Measurements from ENCODE around the gene KLRB1. TPM values are rescaled to one million over a fixed set of nuclear protein-coding genes. Genes with fewer than 3 reads are reported as not detected.

The KLRB1 gene
- total and polyA plus RNA-seq, 2 of the 13 experiments (the other 11 are each of a cell fraction or from before 2014, with no cell fraction given): not detected

DNA sequence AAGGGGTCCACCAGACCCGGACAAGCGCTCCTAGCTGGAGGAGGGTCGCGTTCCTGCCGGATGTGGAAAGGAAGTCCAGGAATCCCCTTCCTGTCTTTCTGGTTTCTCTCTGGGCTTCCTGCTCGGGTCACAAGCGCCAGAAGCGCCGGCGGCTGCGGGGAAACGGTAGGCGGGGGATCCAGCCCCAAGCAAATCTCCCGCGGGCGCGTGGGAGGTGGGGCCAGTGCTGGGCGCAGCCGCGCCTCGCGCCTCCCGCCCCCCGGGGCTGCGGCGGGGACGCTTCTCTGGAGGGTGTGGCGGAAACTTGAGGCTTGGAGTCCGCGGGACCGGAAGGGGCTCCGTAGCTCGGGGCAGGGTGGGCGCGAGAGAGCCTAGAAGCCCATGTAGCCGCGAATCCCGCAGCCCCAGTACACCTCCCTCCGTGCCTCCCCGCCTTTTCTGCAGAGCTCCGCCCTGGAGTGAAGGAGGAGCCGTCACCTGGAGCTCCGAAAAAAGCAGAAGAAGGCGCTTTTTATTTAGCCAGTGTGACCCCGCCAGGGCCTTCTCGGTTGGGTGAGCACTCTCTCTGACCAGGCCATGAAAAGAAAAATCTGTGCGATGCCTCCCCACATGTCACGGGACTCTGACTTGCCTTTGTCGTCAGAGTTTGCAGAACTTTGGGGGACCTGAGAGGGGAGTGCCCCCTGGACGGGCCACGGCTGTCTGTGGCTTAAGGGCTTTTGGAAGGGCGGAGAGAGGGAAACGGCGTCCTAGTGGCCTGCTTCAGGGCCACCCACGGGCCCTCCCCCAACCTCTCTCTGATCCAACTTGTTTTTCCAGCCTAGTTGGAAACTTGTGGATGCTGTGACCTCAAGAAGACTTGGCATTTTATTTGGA is 40.3 kb upstream of the KLRB1 start (continued):
- TF ChIP-seq THYN1 (CRISPR knock-in tag; IDR thresholded peaks at IDR 0.05; ENCODE audit: borderline replicate concordance, low read depth): peak; percentile 61; the same call in 1 of the 2 replicates
- no peak; the same call in 1 of the 2 replicates for TF ChIP-seq BRD4 (CRISPR knock-in tag; IDR thresholded peaks at IDR 0.05)
- TF ChIP-seq ZSCAN29 (CRISPR knock-in tag; conservative IDR thresholded peaks at IDR 0.05): no peak; the same call in 1 of the 2 replicates
- TF ChIP-seq, protein P1, sequence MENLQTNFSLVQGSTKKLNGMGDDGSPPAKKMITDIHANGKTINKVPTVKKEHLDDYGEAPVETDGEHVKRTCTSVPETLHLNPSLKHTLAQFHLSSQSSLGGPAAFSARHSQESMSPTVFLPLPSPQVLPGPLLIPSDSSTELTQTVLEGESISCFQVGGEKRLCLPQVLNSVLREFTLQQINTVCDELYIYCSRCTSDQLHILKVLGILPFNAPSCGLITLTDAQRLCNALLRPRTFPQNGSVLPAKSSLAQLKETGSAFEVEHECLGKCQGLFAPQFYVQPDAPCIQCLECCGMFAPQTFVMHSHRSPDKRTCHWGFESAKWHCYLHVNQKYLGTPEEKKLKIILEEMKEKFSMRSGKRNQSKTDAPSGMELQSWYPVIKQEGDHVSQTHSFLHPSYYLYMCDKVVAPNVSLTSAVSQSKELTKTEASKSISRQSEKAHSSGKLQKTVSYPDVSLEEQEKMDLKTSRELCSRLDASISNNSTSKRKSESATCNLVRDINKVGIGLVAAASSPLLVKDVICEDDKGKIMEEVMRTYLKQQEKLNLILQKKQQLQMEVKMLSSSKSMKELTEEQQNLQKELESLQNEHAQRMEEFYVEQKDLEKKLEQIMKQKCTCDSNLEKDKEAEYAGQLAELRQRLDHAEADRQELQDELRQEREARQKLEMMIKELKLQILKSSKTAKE (CRISPR knock-in tag; IDR thresholded peaks at IDR 0.05; ENCODE audit: borderline replicate concordance): peak; percentile 33; the same call in 1 of the 2 replicates
- no peak; the same call in 1 of the 2 replicates for TF ChIP-seq ZNF678 (CRISPR knock-in tag; IDR thresholded peaks at IDR 0.05)
- TF ChIP-seq NFRKB (IDR thresholded peaks at IDR 0.05): no peak
- TF ChIP-seq ZNF589 (CRISPR knock-in tag; conservative IDR thresholded peaks at IDR 0.05): no peak
- TF ChIP-seq ZNF891 (CRISPR knock-in tag; IDR thresholded peaks at IDR 0.05): peak; percentile 76; the same call in 1 of the 2 replicates
- 0 out of 2 replicates have a peak, but pooled peaks have one; percentile 10 for TF ChIP-seq SIX1 (CRISPR knock-in tag; IDR thresholded peaks at IDR 0.05; ENCODE audit: borderline replicate concordance)
- TF ChIP-seq RFXANK (CRISPR knock-in tag; IDR thresholded peaks at IDR 0.05): no peak
- TF ChIP-seq, protein P2, sequence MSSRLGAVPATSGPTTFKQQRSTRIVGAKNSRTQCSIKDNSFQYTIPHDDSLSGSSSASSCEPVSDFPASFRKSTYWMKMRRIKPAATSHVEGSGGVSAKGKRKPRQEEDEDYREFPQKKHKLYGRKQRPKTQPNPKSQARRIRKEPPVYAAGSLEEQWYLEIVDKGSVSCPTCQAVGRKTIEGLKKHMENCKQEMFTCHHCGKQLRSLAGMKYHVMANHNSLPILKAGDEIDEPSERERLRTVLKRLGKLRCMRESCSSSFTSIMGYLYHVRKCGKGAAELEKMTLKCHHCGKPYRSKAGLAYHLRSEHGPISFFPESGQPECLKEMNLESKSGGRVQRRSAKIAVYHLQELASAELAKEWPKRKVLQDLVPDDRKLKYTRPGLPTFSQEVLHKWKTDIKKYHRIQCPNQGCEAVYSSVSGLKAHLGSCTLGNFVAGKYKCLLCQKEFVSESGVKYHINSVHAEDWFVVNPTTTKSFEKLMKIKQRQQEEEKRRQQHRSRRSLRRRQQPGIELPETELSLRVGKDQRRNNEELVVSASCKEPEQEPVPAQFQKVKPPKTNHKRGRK (CRISPR knock-in tag; IDR thresholded peaks at IDR 0.05): no peak
- TF ChIP-seq, protein P3, sequence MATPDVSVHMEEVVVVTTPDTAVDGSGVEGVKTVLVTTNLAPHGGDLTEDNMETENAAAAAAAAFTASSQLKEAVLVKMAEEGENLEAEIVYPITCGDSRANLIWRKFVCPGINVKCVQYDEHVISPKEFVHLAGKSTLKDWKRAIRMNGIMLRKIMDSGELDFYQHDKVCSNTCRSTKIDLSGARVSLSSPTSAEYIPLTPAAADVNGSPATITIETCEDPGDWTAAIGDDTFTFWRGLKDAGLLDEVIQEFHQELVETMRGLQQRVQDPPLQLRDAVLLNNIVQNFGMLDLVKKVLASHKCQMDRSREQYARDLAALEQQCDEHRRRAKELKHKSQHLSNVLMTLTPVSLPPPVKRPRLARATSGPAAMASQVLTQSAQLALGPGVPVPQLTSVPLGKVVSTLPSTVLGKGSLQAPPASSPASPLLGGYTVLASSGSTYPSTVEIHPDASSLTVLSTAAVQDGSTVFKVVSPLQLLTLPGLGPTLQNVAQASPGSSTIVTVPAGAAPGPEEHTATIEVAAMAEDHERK (CRISPR knock-in tag; IDR thresholded peaks at IDR 0.05; ENCODE audit: low read depth): no peak
- peak; percentile 81 for TF ChIP-seq MED8 (CRISPR knock-in tag; IDR thresholded peaks at IDR 0.05; ENCODE audit: insufficient replicate concordance)
- TF ChIP-seq, protein P4, sequence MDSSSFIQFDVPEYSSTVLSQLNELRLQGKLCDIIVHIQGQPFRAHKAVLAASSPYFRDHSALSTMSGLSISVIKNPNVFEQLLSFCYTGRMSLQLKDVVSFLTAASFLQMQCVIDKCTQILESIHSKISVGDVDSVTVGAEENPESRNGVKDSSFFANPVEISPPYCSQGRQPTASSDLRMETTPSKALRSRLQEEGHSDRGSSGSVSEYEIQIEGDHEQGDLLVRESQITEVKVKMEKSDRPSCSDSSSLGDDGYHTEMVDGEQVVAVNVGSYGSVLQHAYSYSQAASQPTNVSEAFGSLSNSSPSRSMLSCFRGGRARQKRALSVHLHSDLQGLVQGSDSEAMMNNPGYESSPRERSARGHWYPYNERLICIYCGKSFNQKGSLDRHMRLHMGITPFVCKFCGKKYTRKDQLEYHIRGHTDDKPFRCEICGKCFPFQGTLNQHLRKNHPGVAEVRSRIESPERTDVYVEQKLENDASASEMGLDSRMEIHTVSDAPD (CRISPR knock-in tag; IDR thresholded peaks at IDR 0.05): 0 out of 2 replicates have a peak, but pooled peaks have one; percentile 46
- TF ChIP-seq, protein P5, sequence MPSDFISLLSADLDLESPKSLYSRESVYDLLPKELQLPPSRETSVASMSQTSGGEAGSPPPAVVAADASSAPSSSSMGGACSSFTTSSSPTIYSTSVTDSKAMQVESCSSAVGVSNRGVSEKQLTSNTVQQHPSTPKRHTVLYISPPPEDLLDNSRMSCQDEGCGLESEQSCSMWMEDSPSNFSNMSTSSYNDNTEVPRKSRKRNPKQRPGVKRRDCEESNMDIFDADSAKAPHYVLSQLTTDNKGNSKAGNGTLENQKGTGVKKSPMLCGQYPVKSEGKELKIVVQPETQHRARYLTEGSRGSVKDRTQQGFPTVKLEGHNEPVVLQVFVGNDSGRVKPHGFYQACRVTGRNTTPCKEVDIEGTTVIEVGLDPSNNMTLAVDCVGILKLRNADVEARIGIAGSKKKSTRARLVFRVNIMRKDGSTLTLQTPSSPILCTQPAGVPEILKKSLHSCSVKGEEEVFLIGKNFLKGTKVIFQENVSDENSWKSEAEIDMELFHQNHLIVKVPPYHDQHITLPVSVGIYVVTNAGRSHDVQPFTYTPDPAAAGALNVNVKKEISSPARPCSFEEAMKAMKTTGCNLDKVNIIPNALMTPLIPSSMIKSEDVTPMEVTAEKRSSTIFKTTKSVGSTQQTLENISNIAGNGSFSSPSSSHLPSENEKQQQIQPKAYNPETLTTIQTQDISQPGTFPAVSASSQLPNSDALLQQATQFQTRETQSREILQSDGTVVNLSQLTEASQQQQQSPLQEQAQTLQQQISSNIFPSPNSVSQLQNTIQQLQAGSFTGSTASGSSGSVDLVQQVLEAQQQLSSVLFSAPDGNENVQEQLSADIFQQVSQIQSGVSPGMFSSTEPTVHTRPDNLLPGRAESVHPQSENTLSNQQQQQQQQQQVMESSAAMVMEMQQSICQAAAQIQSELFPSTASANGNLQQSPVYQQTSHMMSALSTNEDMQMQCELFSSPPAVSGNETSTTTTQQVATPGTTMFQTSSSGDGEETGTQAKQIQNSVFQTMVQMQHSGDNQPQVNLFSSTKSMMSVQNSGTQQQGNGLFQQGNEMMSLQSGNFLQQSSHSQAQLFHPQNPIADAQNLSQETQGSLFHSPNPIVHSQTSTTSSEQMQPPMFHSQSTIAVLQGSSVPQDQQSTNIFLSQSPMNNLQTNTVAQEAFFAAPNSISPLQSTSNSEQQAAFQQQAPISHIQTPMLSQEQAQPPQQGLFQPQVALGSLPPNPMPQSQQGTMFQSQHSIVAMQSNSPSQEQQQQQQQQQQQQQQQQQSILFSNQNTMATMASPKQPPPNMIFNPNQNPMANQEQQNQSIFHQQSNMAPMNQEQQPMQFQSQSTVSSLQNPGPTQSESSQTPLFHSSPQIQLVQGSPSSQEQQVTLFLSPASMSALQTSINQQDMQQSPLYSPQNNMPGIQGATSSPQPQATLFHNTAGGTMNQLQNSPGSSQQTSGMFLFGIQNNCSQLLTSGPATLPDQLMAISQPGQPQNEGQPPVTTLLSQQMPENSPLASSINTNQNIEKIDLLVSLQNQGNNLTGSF (CRISPR knock-in tag; IDR thresholded peaks at IDR 0.05): no peak
- no peak for TF ChIP-seq SALL2 (CRISPR knock-in tag; IDR thresholded peaks at IDR 0.05)

All from HepG2 (cell line).